ENCODE measurements around the gene MAPK13.

- TF ChIP-seq, protein P1, sequence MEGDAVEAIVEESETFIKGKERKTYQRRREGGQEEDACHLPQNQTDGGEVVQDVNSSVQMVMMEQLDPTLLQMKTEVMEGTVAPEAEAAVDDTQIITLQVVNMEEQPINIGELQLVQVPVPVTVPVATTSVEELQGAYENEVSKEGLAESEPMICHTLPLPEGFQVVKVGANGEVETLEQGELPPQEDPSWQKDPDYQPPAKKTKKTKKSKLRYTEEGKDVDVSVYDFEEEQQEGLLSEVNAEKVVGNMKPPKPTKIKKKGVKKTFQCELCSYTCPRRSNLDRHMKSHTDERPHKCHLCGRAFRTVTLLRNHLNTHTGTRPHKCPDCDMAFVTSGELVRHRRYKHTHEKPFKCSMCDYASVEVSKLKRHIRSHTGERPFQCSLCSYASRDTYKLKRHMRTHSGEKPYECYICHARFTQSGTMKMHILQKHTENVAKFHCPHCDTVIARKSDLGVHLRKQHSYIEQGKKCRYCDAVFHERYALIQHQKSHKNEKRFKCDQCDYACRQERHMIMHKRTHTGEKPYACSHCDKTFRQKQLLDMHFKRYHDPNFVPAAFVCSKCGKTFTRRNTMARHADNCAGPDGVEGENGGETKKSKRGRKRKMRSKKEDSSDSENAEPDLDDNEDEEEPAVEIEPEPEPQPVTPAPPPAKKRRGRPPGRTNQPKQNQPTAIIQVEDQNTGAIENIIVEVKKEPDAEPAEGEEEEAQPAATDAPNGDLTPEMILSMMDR (IDR thresholded peaks at IDR 0.05): no peak
- TF ChIP-seq POLR2A (IDR thresholded peaks at IDR 0.05): no peak
These were observed 25.3 kb downstream of the MAPK13 start for GRCh38 chr6:36155662-36156061.

All from uterus (tissue), 2 donors.